ENCODE results near the gene FGFR4.

DNA sequence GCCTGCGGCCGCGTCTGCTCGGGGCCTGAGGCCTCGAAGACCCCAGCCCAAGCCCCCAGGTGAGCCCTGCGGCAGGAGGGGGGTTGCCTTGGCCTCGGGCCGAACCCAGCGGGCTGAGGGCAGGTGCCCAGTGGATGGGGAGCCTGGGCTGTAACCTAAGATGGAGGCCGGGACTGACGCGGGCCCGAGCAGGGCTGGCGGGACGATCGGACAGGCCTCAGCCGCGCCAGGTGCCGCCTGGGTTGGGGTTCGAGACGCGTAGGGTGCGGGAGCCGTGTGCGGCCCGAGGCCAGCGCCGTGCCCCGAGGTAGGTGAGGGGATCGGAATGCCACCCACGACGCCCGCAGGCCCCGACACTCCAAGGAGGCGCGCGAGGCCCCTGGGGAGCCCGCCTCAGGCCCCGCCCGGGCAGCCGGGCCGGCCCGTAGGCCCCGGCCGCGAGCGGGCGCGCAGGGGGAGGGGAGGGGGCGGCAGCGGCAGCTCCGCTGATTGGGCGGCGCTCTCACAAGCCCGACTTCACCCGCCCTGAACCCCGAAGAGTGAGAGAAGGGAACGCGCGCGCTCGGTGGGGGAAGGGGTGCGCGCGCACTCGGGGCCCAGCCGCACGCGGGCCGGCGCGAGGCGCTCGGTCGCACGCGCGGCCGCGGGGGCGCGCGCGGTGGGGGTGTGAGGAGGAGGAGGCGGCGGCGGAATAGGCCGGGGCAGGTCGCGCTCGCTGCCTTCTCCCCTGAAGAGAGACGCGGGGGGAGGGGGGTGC is 46.6 kb downstream of the FGFR4 start, which contains the start of gene NSD1:
- TF ChIP-seq, protein P1, sequence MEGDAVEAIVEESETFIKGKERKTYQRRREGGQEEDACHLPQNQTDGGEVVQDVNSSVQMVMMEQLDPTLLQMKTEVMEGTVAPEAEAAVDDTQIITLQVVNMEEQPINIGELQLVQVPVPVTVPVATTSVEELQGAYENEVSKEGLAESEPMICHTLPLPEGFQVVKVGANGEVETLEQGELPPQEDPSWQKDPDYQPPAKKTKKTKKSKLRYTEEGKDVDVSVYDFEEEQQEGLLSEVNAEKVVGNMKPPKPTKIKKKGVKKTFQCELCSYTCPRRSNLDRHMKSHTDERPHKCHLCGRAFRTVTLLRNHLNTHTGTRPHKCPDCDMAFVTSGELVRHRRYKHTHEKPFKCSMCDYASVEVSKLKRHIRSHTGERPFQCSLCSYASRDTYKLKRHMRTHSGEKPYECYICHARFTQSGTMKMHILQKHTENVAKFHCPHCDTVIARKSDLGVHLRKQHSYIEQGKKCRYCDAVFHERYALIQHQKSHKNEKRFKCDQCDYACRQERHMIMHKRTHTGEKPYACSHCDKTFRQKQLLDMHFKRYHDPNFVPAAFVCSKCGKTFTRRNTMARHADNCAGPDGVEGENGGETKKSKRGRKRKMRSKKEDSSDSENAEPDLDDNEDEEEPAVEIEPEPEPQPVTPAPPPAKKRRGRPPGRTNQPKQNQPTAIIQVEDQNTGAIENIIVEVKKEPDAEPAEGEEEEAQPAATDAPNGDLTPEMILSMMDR (IDR thresholded peaks at IDR 0.05; ENCODE audit: insufficient read depth, low read length, poor library complexity, severe bottlenecking): no peak
- no peak for TF ChIP-seq EZH2phosphoT487 (conservative IDR thresholded peaks at IDR 0.05; ENCODE audit: low read length)

Data from SU-DHL-6 (cell line).